ENCODE measurements around the gene RAP2A. TPM values are rescaled to one million over a fixed set of nuclear protein-coding genes. Genes with fewer than 3 reads are reported as not detected.

The RAP2A gene
- total and polyA plus RNA-seq, 4 donors: 3.1 to 37.2 (median 6.7) TPM

GRCh38 chr13:97417698-97418097 lies 16.3 kb upstream of the RAP2A start:
- Histone ChIP-seq H3K9me3 (ENCODE audit: control insufficient read depth in 4 of 4, low read length in 3 of 4) (no peaks in the 10 kb centered on the region), H3K4me1 (ENCODE audit: control insufficient read depth in 4 of 4, insufficient read depth in 4 of 4, low read length in 3 of 4) (no peaks in the 10 kb centered on the region), H3K4me3 (ENCODE audit: low read depth in 1 of 3, low read length in 3 of 3) (no peak overlapping the region), H3K9ac (ENCODE audit: low read depth in 1 of 2, low read length in 2 of 2) (no peak overlapping the region), H3K27me3 (ENCODE audit: control insufficient read depth in 4 of 4, insufficient read depth in 4 of 4, low read length in 3 of 4) (no peaks in the 10 kb centered on the region), H3K36me3 (ENCODE audit: control insufficient read depth in 4 of 4, insufficient read depth in 3 of 4, low read depth in 1 of 4, low read length in 3 of 4) (no peaks in the 10 kb centered on the region), H3K27ac (ENCODE audit: low read depth in 1 of 2, low read length in 2 of 2) (no peak overlapping the region)
- WGBS: 69% methylated on average over 5 of the region's 5 CpGs
- TF ChIP-seq CTCF (IDR thresholded peaks at IDR 0.05; ENCODE audit: low read depth, low read length, missing input control) (no peak), SP1 (IDR thresholded peaks at IDR 0.05) (no peak)
- no peak for DNase-seq (ENCODE audit: low spot score)

GRCh38 chr13:97422118-97423054 lies 11.6 kb upstream of the RAP2A start:
- Histone ChIP-seq H3K36me3 (ENCODE audit: control insufficient read depth in 4 of 4, insufficient read depth in 3 of 4, low read depth in 1 of 4, low read length in 3 of 4) (no peaks in the 10 kb centered on the region), H3K4me1 (ENCODE audit: control insufficient read depth in 4 of 4, insufficient read depth in 4 of 4, low read length in 3 of 4) (no peaks in the 10 kb centered on the region), H3K27me3 (ENCODE audit: control insufficient read depth in 4 of 4, insufficient read depth in 4 of 4, low read length in 3 of 4) (no peaks in the 10 kb centered on the region), H3K4me3 (ENCODE audit: low read depth in 1 of 3, low read length in 3 of 3) (no peak overlapping the region), H3K27ac (ENCODE audit: low read depth in 1 of 2, low read length in 2 of 2) (no peak overlapping the region), H3K9ac (ENCODE audit: low read depth in 1 of 2, low read length in 2 of 2) (no peak overlapping the region), H3K9me3 (ENCODE audit: control insufficient read depth in 4 of 4, low read length in 3 of 4) (no peaks in the 10 kb centered on the region)
- TF ChIP-seq JUND (IDR thresholded peaks at IDR 0.05): no peak
- no peak for TF ChIP-seq NR2F2 (IDR thresholded peaks at IDR 0.05)
- no peak for TF ChIP-seq HNF4A (conservative IDR thresholded peaks at IDR 0.05)
- TF ChIP-seq RAD21 (IDR thresholded peaks at IDR 0.05): no peak
- no peak for TF ChIP-seq CTCF (IDR thresholded peaks at IDR 0.05; ENCODE audit: low read depth, low read length, missing input control)
- 87% methylated on average over 8 of the region's 8 CpGs for WGBS
- DNase-seq (ENCODE audit: low spot score): no peak

GRCh38 chr13:97423300-97424045 lies 10.5 kb upstream of the RAP2A start:
- Histone ChIP-seq H3K4me3 (ENCODE audit: low read depth in 1 of 3, low read length in 3 of 3) (no peak overlapping the region), H3K9me3 (ENCODE audit: control insufficient read depth in 4 of 4, low read length in 3 of 4) (no peaks in the 10 kb centered on the region), H3K36me3 (ENCODE audit: control insufficient read depth in 4 of 4, insufficient read depth in 3 of 4, low read depth in 1 of 4, low read length in 3 of 4) (no peaks in the 10 kb centered on the region), H3K27ac (ENCODE audit: low read depth in 1 of 2, low read length in 2 of 2) (no peak overlapping the region), H3K4me1 (ENCODE audit: control insufficient read depth in 4 of 4, insufficient read depth in 4 of 4, low read length in 3 of 4) (no peaks in the 10 kb centered on the region), H3K9ac (ENCODE audit: low read depth in 1 of 2, low read length in 2 of 2) (no peak overlapping the region), H3K27me3 (ENCODE audit: control insufficient read depth in 4 of 4, insufficient read depth in 4 of 4, low read length in 3 of 4) (no peaks in the 10 kb centered on the region)
- TF ChIP-seq ATF3 (IDR thresholded peaks at IDR 0.05) (no peak), MAX (IDR thresholded peaks at IDR 0.05) (no peak), HNF4A (conservative IDR thresholded peaks at IDR 0.05) (no peak), REST (IDR thresholded peaks at IDR 0.05) (no peak), CTCF (IDR thresholded peaks at IDR 0.05; ENCODE audit: low read depth, low read length, missing input control) (no peak), YY1 (IDR thresholded peaks at IDR 0.05) (no peak), FOXA2 (IDR thresholded peaks at IDR 0.05) (no peak), NR2F2 (IDR thresholded peaks at IDR 0.05) (no peak)
- no peak for DNase-seq (ENCODE audit: low spot score)
- WGBS: 84% methylated on average over 8 of the region's 8 CpGs

All from liver (tissue), 9 donors.